SK-N-SH (cell line): ENCODE measurements around the gene ACBD7. TPM values are rescaled to one million over a fixed set of nuclear protein-coding genes. Genes with fewer than 3 reads are reported as not detected.

Source experiments
- CTCF ChIA-PET: fragments of 300-600, 350-600 bp; formaldehyde crosslinking; extraction: SDS; loops from one replicate; lab custom pipeline; 2021; lab: Yijun Ruan, JAX
- POLR2A ChIA-PET: fragments of 350-600 bp; sonication (Branson Sonifier 250); formaldehyde crosslinking; extraction: SDS; loops from one replicate; lab custom pipeline; 2020; ENCODE audit warnings: antibody characterized with exemption, inconsistent platforms; lab: Yijun Ruan, JAX
- DNase-seq: peaks from one replicate; pipeline ENCODE4 v3.0.0; 2012
- H2AFZ ChIP-seq: fragments of 200-600 bp; sonication (generic); 2 replicates; pipeline ENCODE4 v1.8.1; 2016; ENCODE audit warnings: antibody characterized with exemption, mild to moderate bottlenecking, low read depth
- H3F3A ChIP-seq: fragments of 200-600 bp; sonication (generic); replicated peaks from 2 replicates; pipeline ENCODE3; 2016; ENCODE audit warnings: antibody characterized with exemption, mild to moderate bottlenecking; ENCODE audit not compliant: insufficient read depth
- H3K27ac ChIP-seq, 2 experiments: fragments of 200-500 bp in 1 of 2; fragments of 200-600 bp in 1 of 2; sonication (Bioruptor generic) in 1 of 2; sonication (generic), shearing (Covaris generic) in 1 of 2; 2 replicates each; pipeline versions ENCODE4 v1.5.1 to v1.6.1; 2014 to 2016; ENCODE audit warnings: low read depth in 2 of 2, inconsistent platforms in 1 of 2, low read length in 1 of 2, mild to moderate bottlenecking in 1 of 2, mixed read lengths in 1 of 2
- H3K27me3 ChIP-seq: fragments of 200-600 bp; sonication (generic), shearing (Covaris generic); 2 replicates; pipeline ENCODE4 v1.6.1; 2016; ENCODE audit warnings: mixed run types; ENCODE audit not compliant: insufficient read depth
- H3K36me3 ChIP-seq, 2 experiments: fragments of 200-500 bp in 1 of 2; fragments of 200-600 bp in 1 of 2; sonication (Bioruptor generic) in 1 of 2; sonication (generic) in 1 of 2; replicated peaks in 1 of 2; 2 replicates each; pipeline versions ENCODE3 to v1.5.1; 2014 to 2016; ENCODE audit warnings: low read length in 1 of 2, mild to moderate bottlenecking in 1 of 2; ENCODE audit not compliant: insufficient read depth in 2 of 2, control insufficient read depth in 1 of 2
- H3K4me1 ChIP-seq, 2 experiments: fragments of 200-500 bp in 1 of 2; fragments of 200-600 bp in 1 of 2; sonication (Bioruptor generic) in 1 of 2; sonication (generic), shearing (Covaris generic) in 1 of 2; 2 replicates each; pipeline versions ENCODE4 v1.5.1 to v1.6.1; 2014 to 2016; ENCODE audit warnings: low read depth in 1 of 2, low read length in 1 of 2, mixed run types in 1 of 2; ENCODE audit not compliant: insufficient read depth in 2 of 2, control insufficient read depth in 1 of 2
- H3K4me2 ChIP-seq: fragments of 200-600 bp; sonication (generic), shearing (Covaris generic); 2 replicates; pipeline ENCODE4 v1.6.1; 2017; ENCODE audit warnings: mixed run types
- H3K4me3 ChIP-seq, 2 experiments: fragments of 200-500 bp in 1 of 2; fragments of 200-600 bp in 1 of 2; sonication (Bioruptor generic) in 1 of 2; sonication (generic), shearing (Covaris generic) in 1 of 2; 2 replicates each; pipeline versions ENCODE4 v1.5.1 to v1.8.1; 2014 to 2016; ENCODE audit warnings: low read depth in 2 of 2, inconsistent platforms in 1 of 2, low read length in 1 of 2, mild to moderate bottlenecking in 1 of 2, mixed read lengths in 1 of 2, moderate library complexity in 1 of 2
- H3K79me2 ChIP-seq: fragments of 200-600 bp; sonication (generic); 2 replicates; pipeline ENCODE4 v1.8.1; 2017; ENCODE audit warnings: mild to moderate bottlenecking; ENCODE audit not compliant: insufficient read depth
- H3K9ac ChIP-seq: fragments of 200-600 bp; sonication (generic); 2 replicates; pipeline ENCODE4 v1.6.1; 2017; ENCODE audit warnings: mixed run types
- H3K9me2 ChIP-seq: fragments of 200-600 bp; sonication (generic); 2 replicates; pipeline ENCODE4 v1.6.1; 2017; ENCODE audit warnings: mixed run types
- H3K9me3 ChIP-seq: fragments of 200-600 bp; sonication (generic); 2 replicates; pipeline ENCODE4 v1.6.1; 2017; ENCODE audit warnings: mixed run types, mild to moderate bottlenecking, moderate library complexity
- H4K20me1 ChIP-seq: fragments of 200-600 bp; sonication (generic); 2 replicates; pipeline ENCODE4 v1.6.1; 2017; ENCODE audit warnings: mild to moderate bottlenecking, mixed run types; ENCODE audit not compliant: insufficient read depth
- ELF1 ChIP-seq: IDR thresholded peaks from 2 replicates; pipeline ENCODE4 v1.4.0; 2012
- EP300 ChIP-seq, 2 experiments: IDR thresholded peaks; 2 replicates each; pipeline versions ENCODE4 v1.4.0 to v1.6.1; 2012; ENCODE audit warnings: borderline replicate concordance in 1 of 2, low read depth in 1 of 2, low read length in 1 of 2
- EZH2phosphoT487 ChIP-seq: fragments of 200-600 bp; sonication (generic); IDR thresholded peaks from 2 replicates; pipeline ENCODE4 v1.6.1; 2017; ENCODE audit warnings: low read depth, mixed run types, mild to moderate bottlenecking, antibody characterized with exemption, moderate library complexity, borderline replicate concordance
- FOXJ3 ChIP-seq: sonication (generic); formaldehyde crosslinking; IDR thresholded peaks from 2 replicates; pipeline ENCODE4 v1.5.1; 2020; ENCODE audit warnings: mild to moderate bottlenecking, missing genetic modification reagents
- GABPA ChIP-seq: IDR thresholded peaks from 2 replicates; pipeline ENCODE4 v1.4.0; 2012; ENCODE audit warnings: low read depth, mild to moderate bottlenecking
- GATA2 ChIP-seq: sonication (generic); formaldehyde crosslinking; IDR thresholded peaks from 2 replicates; pipeline ENCODE4 v1.5.0; 2020; ENCODE audit warnings: mild to moderate bottlenecking, missing genetic modification reagents
- MEF2A ChIP-seq: IDR thresholded peaks from 2 replicates; pipeline ENCODE4 v1.4.0; 2012; ENCODE audit warnings: low read depth, borderline replicate concordance
- NFIC ChIP-seq: IDR thresholded peaks from 2 replicates; pipeline ENCODE4 v1.4.0; 2012; ENCODE audit warnings: borderline replicate concordance
- NRF1 ChIP-seq: IDR thresholded peaks from 2 replicates; pipeline ENCODE4 v1.6.1; 2012; ENCODE audit warnings: low read depth, mild to moderate bottlenecking, low read length
- RFX5 ChIP-seq: IDR thresholded peaks from 2 replicates; pipeline ENCODE4 v1.6.1; 2012; ENCODE audit warnings: mild to moderate bottlenecking, improper control_type of control experiment, low read length
- RXRA ChIP-seq: IDR thresholded peaks from 2 replicates; pipeline ENCODE4 v1.4.0; 2012; ENCODE audit warnings: low read depth, mild to moderate bottlenecking, borderline replicate concordance
- SIN3A ChIP-seq: IDR thresholded peaks from 2 replicates; pipeline ENCODE4 v1.6.1; 2012; ENCODE audit warnings: low read depth, mild to moderate bottlenecking, low read length, moderate library complexity, borderline replicate concordance
- SMC3 ChIP-seq: IDR thresholded peaks from 2 replicates; pipeline ENCODE4 v1.6.1; 2012; ENCODE audit warnings: low read depth, low read length, improper control_type of control experiment
- WGBS: methylation state at CpG from one replicate; pipeline ENCODE4 v1.1.6; 2017; ENCODE audit warnings: low lambda C conversion rate; 5-methylcytosine and 5-hydroxymethylcytosine counted together
- polyA plus RNA-seq, 3 experiments: library from polyadenylated mRNA; depleted of rRNA; stranded (reverse); fragments of >200 nt; gene quantifications; 2 replicates each; pipeline ENCODE4 v1.2.3, GENCODE V29; 2012
- TF ChIP-seq, protein P1 (sequence below): IDR thresholded peaks from 2 replicates; pipeline ENCODE4 v1.4.0; 2012; ENCODE audit warnings: low read depth, borderline replicate concordance
- TF ChIP-seq, protein P2 (sequence below): IDR thresholded peaks from 2 replicates; pipeline ENCODE4 v1.4.0; 2012; ENCODE audit warnings: low read depth
- TF ChIP-seq, protein P3 (sequence below): IDR thresholded peaks from 2 replicates; pipeline ENCODE4 v1.6.1; 2012; ENCODE audit warnings: mild to moderate bottlenecking, low read depth, low read length, moderate library complexity

Gene ACBD7
- polyA plus RNA-seq, 1 of the 3 experiments (the other 2 are of a cell fraction): 0.92 TPM

DNA sequence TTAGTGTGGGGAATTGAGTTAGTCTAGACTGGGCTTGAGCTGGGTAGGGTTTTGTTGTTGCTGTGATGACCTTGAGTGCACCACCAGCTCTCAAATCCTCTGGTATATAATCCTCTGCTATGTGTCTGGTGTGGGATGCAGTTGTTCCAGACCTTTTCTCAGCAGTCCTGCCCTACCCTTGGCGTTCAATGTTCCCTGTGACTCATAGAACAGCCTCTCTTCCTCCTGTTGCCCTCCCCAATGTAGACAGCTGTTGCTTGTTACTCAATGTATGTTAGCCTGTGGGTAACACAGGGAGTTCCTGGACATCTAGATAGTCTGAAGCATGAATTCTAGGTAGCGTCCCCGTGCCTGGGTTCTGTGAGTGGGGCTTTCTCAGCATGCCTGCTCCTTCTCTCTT is 19.8 kb downstream of the ACBD7 start:
- Histone ChIP-seq H3K27me3 (no peaks in the 10 kb centered on the region), H3K36me3 (no peaks in the 10 kb centered on the region), H2AFZ (no peak overlapping the region), H3K4me2 (no peak overlapping the region)
- CTCF ChIA-PET: no interaction called here
- POLR2A ChIA-PET: no interaction called here
- TF ChIP-seq EZH2phosphoT487 (no peak), MEF2A (no peak), NFIC (no peak), SMC3 (no peak), SIN3A (no peak), GABPA (no peak), RFX5 (no peak), EP300 (IDR thresholded peaks at IDR 0.05; ENCODE audit: borderline replicate concordance in 1 of 2, low read depth in 1 of 2, low read length in 1 of 2) (no peak), FOXJ3 (CRISPR knock-in tag) (no peak), ELF1 (no peak), NRF1 (no peak), RXRA (no peak), GATA2 (CRISPR knock-in tag) (no peak)
- TF ChIP-seq, protein P1, sequence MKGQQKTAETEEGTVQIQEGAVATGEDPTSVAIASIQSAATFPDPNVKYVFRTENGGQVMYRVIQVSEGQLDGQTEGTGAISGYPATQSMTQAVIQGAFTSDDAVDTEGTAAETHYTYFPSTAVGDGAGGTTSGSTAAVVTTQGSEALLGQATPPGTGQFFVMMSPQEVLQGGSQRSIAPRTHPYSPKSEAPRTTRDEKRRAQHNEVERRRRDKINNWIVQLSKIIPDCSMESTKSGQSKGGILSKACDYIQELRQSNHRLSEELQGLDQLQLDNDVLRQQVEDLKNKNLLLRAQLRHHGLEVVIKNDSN: no peak
- TF ChIP-seq, protein P2, sequence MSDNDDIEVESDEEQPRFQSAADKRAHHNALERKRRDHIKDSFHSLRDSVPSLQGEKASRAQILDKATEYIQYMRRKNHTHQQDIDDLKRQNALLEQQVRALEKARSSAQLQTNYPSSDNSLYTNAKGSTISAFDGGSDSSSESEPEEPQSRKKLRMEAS: no peak
- TF ChIP-seq, all 33 proteins: peak for 0
- DNase-seq: no peak
- no peak overlapping the region for H3K27ac ChIP-seq
- WGBS: 36% methylated on average over 3 of the region's 3 CpGs
- no peaks in the 10 kb centered on the region for H3K79me2 ChIP-seq
- no peaks in the 10 kb centered on the region for H3K9me2 ChIP-seq
- no peaks in the 10 kb centered on the region for H3F3A ChIP-seq
- H3K4me3 ChIP-seq: no peak overlapping the region
- no peaks in the 10 kb centered on the region for H4K20me1 ChIP-seq
- no peak overlapping the region for H3K9ac ChIP-seq
- no peaks in the 10 kb centered on the region for H3K9me3 ChIP-seq
- H3K4me1 ChIP-seq: no peaks in the 10 kb centered on the region

DNA sequence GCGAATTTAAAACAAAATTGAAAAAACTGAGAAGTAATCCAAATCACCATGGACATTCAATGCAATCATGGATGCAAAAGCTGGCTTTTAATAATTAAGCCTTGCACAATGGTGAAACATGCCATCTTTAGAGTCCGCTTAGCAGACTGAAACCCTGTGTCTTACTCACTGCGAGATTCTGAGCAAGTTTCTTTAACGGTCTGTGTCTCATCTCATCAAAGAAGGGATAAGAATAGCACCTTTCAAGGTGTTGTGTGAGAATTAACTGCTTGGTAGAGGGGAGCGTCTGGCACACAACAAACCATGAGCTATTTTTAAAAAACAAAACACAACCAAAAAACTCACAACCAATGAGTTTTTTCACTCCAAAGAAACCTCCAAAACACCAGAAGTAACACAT is 21.4 kb downstream of the ACBD7 start:
- no peak for DNase-seq
- Histone ChIP-seq H3F3A (no peaks in the 10 kb centered on the region), H3K27me3 (no peaks in the 10 kb centered on the region), H3K4me3 (no peak overlapping the region), H3K79me2 (no peaks in the 10 kb centered on the region), H3K9me3 (no peaks in the 10 kb centered on the region), H3K9me2 (no peaks in the 10 kb centered on the region), H4K20me1 (no peaks in the 10 kb centered on the region), H3K4me2 (no peak overlapping the region), H3K9ac (no peak overlapping the region), H3K36me3 (no peaks in the 10 kb centered on the region), H3K4me1 (no peaks in the 10 kb centered on the region), H2AFZ (no peak overlapping the region)
- WGBS: 68% methylated on average over 5 of the region's 5 CpGs
- POLR2A ChIA-PET: no interaction called here
- TF ChIP-seq GABPA: no peak
- TF ChIP-seq, protein P3, sequence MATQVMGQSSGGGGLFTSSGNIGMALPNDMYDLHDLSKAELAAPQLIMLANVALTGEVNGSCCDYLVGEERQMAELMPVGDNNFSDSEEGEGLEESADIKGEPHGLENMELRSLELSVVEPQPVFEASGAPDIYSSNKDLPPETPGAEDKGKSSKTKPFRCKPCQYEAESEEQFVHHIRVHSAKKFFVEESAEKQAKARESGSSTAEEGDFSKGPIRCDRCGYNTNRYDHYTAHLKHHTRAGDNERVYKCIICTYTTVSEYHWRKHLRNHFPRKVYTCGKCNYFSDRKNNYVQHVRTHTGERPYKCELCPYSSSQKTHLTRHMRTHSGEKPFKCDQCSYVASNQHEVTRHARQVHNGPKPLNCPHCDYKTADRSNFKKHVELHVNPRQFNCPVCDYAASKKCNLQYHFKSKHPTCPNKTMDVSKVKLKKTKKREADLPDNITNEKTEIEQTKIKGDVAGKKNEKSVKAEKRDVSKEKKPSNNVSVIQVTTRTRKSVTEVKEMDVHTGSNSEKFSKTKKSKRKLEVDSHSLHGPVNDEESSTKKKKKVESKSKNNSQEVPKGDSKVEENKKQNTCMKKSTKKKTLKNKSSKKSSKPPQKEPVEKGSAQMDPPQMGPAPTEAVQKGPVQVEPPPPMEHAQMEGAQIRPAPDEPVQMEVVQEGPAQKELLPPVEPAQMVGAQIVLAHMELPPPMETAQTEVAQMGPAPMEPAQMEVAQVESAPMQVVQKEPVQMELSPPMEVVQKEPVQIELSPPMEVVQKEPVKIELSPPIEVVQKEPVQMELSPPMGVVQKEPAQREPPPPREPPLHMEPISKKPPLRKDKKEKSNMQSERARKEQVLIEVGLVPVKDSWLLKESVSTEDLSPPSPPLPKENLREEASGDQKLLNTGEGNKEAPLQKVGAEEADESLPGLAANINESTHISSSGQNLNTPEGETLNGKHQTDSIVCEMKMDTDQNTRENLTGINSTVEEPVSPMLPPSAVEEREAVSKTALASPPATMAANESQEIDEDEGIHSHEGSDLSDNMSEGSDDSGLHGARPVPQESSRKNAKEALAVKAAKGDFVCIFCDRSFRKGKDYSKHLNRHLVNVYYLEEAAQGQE: no peak
- TF ChIP-seq, all 33 proteins: peak for 0
- H3K27ac ChIP-seq: no peak overlapping the region
- CTCF ChIA-PET: interaction anchor here (0.8 kb wide), 1 partner anchor 13 kb away, joined by 3 read pairs; no protein-coding TSS in a partner anchor
